Ecto neural progenitor cell (in vitro differentiated cells): Measurements from ENCODE around the gene CACNA1B.

Source experiments
- DNase-seq: peaks from one replicate; pipeline ENCODE4 v3.0.0-alpha.2; 2018; ENCODE audit warnings: low spot score

CACNA1B gene

DNA sequence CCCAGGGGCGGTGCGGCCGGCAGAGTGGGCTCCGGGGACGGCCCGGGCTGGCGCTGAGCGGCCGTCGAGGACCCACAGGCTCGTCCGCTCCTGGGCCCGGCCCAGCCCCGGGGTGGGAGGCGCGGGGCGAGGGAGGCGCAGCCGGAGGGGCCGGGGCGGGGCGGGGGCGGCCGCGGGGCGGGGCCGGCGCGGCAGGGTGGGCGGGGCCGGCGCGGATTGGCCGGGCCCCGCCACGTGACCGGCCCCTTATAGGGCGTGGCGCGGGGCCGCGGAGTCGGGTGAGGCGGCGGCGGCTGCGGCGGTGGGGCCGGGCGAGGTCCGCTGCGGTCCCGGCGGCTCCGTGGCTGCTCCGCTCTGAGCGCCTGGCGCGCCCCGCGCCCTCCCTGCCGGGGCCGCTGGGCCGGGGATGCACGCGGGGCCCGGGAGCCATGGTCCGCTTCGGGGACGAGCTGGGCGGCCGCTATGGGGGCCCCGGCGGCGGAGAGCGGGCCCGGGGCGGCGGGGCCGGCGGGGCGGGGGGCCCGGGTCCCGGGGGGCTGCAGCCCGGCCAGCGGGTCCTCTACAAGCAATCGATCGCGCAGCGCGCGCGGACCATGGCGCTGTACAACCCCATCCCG, at the start of gene CACNA1B:
Gene CACNA1B, plus strand, starts transcription at position 277 of the 617 bp plus-strand sequence. Its CDS starts 152 bp downstream, at position 429.
- peak; percentile 66 for DNase-seq

DNA sequence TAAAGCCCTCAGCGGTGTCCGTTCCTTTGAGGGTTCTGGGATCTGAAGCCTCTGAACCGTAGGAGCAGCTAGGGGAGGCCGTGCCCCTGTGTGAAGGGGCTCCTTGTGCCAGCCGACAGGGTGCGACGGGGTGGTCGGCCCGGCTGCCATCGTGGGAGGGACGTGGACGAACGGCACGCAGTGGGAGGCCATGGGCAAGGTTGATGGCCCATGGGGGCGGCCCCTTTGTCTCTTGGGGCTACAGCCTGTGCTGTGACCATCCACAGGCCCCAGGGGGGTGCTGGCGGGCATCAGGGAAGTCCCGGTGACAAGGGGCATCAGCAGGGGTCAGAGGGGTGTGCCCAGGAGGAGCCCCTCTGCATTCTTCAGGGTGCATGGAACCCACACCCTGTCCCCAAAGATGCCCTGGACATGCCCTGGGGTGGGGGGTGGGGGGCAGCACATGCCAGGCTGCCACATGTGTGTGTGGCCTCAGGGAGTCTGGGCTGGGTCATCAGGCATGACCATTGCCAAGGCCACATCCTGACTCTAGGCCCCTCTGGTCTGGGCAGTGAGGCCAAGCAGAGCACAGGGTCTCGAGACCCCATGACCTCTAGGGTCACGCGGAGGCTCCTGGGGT, 49.6 kb upstream of the CACNA1B start:
- no peak for DNase-seq

DNA sequence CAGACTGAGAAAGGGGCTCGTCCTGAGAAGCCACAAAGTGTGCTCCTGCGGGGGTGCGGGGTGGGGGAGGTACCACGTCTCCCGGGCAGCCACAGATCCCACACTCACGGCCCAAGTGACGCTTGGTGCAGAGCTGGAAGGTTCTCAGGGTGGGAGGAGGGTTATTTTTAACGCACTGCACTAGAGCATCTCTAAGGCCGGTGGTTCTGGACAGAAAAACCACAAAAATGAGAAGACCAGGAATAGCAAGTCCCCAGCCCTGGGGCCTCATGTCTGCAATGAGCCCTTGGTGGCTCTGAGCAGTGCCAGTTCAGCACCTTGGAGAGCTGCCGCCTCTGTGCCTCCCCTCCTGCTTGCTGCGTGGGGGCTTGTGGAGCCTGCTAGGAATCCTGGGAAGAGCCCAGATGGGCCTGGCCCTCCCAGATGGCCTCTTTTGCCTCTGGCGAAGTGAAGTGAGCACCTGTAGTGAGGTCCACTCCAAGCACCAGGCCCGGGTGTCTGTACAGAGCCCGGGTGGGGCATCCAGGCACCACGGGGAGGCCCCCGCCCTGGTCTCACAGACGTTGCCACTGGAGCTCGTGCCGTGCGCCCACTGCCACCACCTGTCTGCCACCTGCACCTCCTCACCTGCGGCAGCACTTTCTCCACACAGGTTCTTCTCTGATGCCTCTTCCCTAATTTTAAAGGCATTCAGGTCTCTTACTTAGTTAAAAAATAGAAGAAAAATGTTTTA, 48.9 kb upstream of the CACNA1B start:
- DNase-seq: peak; percentile 74

DNA sequence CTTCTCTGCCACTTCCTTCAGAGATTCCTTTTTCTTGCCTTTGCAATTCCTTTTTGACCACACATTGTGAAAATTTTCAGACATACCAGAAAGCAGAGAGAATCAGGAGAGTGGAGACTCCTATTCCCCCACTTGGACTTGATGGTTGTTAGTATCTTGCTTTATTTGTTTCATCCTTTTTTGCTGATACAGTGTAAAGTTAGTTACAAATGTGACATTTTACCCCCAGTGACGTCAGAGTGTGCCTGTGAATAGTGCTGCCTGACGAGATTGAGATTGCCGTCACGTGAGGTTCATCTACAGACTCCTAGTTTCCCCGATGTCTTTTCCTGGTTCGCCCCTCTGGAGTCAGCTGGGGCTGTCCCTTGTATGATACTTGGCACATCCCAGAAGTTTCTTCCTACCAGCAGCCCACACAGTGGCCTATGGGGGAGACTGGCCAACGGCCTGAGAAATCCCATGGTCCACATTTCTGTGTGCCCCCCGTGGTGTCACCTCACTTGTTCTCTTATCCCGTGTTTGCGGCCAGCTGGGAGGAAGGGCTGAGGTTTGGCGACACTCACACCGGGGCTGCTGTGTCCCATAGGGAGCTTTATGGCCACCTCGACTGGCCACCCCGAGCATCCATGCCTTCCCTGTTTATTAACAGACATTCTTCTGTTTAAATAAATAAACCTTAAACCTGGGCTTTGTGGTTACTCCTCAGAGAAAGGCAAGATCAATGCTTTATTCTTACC, 48.2 kb upstream of the CACNA1B start:
- no peak for DNase-seq

DNA sequence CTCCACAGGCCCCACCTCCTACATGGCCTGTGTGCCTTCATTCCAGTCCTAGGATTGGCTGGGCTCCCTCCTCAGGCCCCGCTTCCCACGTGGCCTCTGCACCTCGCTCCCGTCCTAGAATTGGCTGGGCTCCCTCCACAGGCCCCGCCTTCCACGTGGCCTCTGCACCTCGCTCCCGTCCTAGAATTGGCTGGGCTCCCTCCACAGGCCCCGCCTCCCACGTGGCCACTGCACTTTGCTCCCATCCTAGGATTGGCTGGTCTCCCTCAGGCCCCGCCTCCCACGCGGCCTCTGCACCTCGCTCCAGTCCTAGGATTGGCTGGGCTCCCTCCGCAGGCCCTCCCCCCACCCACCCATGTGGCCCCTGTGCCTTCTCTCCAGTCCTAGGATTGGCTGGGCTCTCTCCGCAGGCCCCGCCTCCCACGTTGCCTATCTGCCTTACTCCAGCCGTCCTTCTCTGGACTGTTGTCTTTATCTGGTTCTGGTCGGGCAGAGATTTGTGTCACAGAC, 45.3 kb upstream of the CACNA1B start:
- DNase-seq: no peak

DNA sequence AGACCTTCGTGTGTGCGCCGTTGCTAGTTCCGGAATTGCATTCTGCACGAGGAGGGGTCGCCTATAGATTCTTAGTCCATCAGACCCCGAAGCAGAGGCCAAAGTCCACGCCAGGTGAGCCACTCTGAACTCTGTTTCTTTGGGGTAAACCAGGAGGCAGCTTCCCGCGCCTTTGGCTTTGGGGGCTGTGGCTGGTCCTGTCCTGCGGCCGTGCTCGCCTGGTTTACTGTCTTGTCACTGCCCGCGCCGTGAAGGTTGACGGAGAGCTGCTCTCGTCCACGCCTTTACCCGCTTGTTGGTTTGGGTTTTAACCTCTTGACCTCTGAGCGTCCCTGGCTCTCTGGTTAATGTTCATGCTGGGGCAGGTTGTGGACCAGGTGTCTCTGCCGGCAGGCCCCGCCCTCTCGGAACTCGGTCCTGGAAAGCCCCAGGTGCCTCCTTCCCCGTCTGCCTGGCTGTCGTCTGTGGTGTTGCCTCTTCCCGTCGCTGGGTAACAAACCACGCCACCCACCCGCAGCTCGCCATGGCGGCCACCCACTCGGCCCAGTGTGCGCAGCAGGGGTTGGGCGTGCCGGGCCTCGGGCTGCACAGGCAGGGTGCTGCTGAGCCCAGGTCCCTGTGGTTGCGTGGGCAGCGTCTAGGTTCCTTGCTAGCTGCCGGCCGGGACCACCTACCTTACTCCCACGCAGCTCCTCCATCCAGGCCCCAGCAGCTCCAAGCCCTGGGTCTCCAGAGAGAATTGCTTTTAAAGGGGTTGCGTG, 44.6 kb upstream of the CACNA1B start:
- no peak for DNase-seq

DNA sequence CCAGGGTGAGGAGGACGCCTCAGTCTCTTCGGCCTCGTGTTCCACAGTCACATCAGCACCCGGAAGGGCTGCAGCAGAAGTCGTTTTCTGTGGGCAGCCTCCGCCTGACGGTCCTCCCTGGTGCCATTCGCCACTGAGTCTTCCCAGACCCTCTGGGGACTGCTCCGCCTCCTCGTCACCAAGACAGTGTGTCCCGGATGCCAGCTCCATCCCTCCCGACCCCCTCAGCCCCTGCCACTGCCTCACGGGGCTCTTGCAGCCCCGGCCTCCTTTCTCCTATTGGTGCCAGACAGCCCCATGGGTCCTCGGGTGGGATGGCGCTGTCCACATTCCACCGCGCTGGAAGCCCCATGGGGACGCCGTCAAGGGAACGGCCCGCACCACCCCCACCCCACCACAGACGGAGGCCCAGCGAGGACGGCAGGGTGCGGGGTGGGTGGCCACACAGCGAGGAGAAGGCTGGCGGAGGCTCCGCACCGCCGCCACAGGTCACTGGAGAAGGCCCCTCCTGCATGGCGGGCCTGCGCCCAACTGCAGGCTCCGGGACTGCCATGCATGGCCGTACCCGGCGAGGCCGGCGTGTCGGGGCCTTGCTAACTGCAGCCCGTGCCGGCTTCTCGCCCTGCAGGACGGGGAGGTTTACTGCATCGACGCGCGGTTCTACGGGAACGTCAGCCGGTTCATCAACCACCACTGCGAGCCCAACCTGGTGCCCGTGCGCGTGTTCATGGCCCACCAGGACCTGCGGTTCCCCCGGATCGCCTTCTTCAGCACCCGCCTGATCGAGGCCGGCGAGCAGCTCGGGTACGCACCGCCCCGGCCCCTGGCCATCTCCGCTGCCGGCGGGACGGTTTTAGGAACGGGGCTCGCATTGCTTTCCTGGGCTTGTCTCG, 43.6 kb upstream of the CACNA1B start:
- peak; percentile 38 for DNase-seq

DNA sequence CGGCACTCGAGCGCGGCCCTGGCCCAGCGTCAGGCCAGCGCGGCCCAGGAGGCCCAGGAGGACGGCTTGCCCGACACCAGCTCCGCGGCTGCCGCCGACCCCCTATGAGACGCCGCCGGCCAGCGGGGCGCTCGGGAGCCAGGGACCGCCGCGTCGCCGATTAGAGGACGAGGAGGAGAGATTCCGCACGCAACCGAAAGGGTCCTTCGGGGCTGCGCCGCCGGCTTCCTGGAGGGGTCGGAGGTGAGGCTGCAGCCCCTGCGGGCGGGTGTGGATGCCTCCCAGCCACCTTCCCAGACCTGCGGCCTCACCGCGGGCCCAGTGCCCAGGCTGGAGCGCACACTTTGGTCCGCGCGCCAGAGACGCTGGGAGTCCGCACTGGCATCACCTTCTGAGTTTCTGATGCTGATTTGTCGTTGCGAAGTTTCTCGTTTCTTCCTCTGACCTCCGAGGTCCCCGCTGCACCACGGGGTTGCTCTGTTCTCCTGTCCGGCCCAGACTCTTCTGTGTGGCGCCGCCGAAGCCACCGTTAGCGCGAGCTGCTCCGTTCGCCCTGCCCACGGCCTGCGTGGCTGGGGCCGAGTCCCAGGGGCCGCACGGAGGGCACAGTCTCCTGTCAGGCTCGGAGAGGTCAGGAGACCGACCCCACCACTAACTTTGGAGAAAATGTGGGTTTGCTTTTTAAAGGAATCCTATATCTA, 42.6 kb upstream of the CACNA1B start:
- no peak for DNase-seq

DNA sequence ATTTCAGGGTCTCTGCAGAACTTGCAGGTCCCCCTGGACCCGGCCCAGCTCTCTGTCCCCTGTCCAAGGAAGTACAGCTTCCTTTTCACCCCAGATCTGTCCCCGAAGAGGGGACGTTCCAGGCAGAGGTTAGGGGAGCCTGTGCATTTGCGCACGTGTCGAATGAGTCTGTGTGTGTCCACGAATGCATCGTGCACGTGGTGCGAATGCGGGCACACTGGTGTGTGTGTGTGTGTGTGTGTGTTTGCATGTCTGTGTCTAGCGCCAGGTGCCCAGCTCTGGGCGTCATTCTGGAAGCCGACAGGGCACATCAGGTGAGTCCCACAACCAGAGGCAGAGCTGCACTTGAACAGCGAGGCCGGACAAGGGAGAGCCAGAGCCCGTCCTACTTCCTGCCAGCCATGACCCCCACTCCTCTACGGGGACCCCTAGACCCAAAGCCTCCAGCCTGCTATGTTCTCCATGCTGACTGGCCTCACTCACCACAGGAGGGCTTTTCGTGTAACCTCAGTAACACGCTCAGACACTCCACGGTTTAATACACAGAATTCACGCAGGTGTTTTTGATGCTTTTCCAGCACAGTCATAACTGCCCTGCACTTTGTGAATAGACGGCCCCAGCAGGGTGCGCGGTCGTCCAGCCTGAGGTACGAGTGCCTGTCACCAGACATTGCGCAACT, 41.3 kb upstream of the CACNA1B start:
- DNase-seq: peak; percentile 41

DNA sequence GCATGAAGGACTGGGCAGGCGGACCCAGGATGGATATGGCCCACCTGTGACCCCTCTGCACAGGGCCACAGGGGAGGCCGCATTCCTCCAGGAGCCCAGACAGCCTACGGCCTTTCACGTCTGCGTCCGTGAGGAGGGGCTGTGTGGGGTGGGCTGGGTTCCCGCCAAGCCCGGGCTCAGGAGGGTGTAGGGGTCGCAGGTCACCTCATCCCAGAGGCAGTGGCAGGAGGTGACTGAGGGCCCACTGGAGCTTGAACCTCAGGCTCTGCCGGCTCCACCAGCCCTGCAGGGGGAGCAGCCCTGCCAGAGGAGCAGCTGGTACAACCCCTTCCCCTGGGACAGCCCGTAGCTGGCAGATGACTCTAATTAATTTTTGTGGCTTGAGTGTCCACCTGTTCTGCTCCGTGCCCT, 40.7 kb upstream of the CACNA1B start:
- peak; percentile 52 for DNase-seq

DNA sequence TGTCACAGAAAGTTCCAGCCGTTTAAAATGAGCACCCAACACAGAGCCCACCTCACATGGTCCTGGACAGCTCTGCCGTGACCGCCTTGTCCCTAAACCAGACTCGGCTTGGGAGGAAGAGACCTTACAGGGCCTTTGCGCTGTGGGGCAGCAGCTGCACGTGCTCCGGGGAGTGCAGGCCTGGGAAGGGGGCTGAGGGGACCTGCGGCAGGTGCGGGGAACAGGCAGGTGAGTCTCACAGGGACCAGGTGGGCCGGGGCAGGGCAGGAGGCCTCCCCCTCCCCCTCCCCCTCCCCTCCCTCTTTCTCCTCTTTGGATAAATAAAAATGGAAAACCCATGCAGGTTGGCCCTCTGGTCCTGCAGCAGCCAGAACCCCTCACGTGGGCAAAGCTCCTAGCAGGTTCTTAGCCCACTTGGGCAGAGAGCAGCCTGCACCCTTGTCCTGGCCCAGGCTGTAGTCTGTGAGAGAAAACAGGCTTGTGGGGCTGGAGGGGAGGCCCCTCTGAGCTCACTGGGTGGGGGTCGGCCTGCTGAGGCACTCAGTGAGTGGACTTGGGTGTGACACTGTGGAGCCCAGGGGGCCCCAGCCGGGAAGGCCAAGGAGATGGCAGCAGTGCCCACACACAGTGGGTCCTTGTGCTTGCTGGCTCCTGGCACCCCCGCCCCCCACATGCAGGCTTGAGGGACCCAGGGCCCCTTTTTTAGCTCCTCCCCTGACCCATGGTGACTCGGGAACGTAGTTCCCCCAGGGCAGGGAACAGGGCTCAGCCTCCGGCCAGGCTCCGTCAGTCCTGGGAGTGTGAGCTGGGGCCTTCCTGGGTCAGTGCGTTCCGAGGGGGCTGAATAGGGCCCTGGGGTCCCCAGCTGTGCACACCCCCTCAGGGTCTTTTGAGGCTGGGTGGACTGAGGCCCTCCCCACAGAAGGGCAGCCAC, 40.0 kb upstream of the CACNA1B start:
- DNase-seq: peak; percentile 36

DNA sequence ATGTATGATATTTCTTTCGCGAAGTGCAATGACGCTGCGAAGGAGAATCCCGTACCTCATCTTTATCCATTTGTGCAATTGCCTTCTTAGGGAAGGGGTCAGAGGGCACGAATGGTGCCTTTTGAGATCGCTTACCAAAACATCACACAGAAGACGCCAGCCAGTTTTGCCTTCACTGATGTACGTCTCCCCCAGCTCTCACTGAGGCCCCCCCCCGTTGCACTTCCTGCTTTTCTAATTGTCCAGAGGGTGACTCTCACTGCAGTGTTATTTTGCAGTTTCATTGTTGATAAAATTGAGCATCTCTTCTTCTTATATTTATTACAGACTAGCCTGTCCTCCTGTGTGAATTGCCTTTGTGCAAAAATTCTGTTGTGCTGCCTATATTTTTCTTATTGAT, 39.0 kb upstream of the CACNA1B start:
- DNase-seq: no peak

DNA sequence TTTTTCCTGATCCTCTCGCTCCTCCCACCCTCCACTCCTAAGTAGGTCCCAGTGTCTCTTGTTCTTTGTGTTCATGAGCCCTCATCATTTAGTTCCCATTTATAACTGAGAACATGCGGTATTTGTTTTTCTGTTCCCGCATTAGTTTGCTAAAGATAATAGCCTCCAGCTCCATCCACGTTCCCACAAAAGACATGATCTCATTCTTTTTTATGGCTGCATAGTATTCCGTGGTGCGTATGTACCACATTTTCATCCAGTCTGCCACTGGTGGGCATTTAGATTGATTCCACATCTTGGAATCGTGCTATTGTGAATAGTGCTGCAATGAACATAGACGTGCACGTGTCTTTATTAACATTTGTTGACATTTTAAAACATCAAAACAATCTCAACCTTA, 34.2 kb upstream of the CACNA1B start:
- no peak for DNase-seq

DNA sequence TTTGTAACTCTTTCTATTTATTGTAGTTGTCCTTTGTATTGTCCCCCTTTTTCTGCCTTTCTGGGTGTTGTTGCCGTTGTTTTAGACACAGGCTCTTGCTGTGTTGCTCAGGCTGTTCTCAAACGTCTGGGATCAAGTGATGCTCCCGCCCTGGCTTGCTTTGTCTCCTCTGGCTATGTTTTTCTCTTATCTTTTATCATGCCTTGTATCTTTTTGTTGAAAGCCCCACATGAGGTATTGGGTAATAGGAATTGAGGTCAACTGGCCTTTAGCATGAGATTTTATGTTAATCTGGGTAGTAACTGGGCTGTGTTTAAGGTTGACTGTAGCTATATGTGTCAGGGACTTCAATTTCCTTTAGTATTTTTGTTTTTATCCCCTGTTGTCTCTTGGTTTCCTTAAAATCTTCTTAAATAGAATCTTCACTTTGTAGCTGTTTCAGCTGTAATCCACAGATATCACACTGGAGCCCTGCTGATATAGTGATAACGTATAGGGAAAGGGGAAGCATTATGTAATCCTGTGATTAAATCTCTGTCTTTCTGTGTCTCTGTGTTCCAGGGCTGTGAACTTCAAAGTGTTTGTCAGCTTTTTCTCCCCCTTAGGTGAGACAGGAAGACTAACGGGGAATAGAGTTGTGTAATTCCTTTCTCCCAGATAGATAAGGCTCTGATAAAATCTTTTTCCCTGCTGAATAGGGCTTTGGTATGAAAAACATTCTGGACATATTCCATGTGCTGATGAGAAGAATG, 25.9 kb upstream of the CACNA1B start:
- no peak for DNase-seq

DNA sequence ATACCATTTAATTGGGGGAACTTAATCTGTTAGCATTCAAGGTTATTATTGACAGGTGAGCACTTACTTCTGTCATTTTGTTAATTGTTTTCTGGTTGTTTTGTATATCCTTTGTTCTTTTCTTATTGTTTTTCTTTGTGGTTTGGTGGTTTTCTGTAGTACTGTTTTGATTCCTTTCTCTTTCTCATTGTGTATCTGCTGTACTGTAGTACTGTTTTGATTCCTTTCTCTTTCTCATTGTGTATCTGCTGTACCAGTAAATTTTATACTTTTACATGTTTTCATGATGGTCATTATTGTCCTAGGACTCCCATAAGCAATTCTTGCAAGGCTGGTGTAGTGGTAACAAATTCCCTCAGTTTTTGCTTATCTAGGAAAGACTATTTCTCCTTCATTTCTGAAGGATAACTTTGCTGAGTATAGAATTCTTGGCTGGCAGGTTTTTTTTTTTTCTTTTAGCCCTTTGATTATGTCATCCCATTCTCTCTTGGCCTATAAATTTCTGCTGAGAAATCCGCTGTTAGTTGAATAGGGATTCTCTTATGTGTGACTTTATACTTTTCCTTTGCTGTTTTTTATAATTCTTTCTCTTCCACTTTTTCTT, 24.1 kb upstream of the CACNA1B start:
- DNase-seq: no peak

DNA sequence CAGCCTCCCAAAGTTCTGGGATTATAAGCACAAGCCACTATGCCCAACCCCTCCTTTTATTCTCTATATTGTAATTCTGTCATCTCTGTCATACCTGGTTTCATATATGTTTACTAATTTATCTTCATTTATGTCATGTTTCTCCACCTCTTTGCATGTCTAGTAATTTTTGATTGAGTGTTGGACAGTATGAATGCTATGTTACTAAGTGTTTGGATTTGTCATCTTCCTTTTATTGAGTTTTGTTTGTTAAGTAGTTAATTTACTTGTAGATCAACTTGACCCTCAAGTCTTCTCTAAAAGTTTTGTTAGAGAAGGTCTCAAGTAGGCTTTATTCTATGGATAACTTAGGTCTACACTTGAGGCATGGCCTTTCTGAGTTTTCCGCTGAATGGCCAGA, 17.2 kb upstream of the CACNA1B start:
- DNase-seq: no peak

DNA sequence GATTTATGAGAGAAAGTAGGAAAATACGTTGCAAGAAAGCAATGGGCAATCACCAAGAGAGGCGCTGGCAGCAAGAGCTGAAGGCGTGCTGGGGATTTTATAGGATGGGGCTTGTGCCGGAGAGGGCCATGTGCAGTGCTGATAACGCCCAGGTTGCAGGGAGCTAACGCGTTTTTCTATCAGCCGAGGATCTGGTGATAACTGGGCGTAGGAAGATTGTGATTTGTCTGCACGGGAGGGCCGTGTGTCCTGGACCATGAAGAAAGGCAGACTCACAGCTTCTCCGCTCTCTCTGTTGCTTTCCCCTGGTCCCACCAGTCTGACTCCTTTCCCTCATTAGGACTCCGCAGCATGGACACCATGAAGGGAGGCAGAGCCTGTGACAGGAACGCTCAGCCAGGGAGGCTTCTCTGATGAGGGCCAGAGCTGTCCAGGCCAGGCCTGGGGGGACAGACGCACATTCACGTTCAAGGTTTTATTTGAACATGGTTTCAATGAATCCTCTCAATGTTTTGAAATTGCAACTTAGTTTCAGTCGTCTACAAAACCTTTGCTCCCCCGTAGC, 11.9 kb upstream of the CACNA1B start:
- DNase-seq: no peak
